H1 (cell line): ENCODE results near the gene RMDN2. TPM values are rescaled to one million over a fixed set of nuclear protein-coding genes. Genes with fewer than 3 reads are reported as not detected.

Experiments used
- CTCF ChIA-PET: fragments of 300-600 bp; sonication (Branson Sonifier 250); formaldehyde crosslinking; loops from one replicate; lab custom pipeline; 2021; ENCODE audit not compliant: partially characterized antibody; lab: Charles Lee
- POLR2A ChIA-PET: fragments of 300-600 bp; sonication (Branson Sonifier 250); formaldehyde crosslinking; loops from one replicate; lab custom pipeline; 2021; ENCODE audit warnings: inconsistent platforms; ENCODE audit not compliant: partially characterized antibody; lab: Charles Lee
- DNase-seq, 2 experiments: peaks; one replicate each; pipeline versions ENCODE4 v3.0.0 to v3.0.0-alpha.2; 2010 to 2022; ENCODE audit warnings: low spot score in 2 of 2, low read depth in 1 of 2, mixed read lengths in 1 of 2
- FAIRE-seq: peaks from 2 replicates; lab custom pipeline; 2011; peaks lifted over from hg19 to GRCh38; lab: Jason Lieb, UNC
- H2AFZ ChIP-seq: 2 replicates; pipeline ENCODE4 v1.8.1; 2012; ENCODE audit warnings: low read length, inconsistent platforms
- H2AK5ac ChIP-seq: 2 replicates; pipeline ENCODE4 v1.6.1; 2013; ENCODE audit warnings: low read depth, low read length
- H2BK120ac ChIP-seq: replicated peaks from 2 replicates; pipeline ENCODE3; 2013; ENCODE audit warnings: low read depth, low read length, inconsistent platforms
- H2BK12ac ChIP-seq: 2 replicates; pipeline ENCODE4 v1.6.1; 2013; ENCODE audit warnings: low read depth, low read length
- H2BK15ac ChIP-seq: 2 replicates; pipeline ENCODE4 v1.6.1; 2013; ENCODE audit warnings: low read length
- H2BK20ac ChIP-seq: 2 replicates; pipeline ENCODE4 v1.6.1; 2013; ENCODE audit warnings: low read length
- H2BK5ac ChIP-seq: 2 replicates; pipeline ENCODE4 v1.6.1; 2013; ENCODE audit warnings: low read depth, low read length
- H3K14ac ChIP-seq: 2 replicates; pipeline ENCODE4 v1.6.1; 2013; ENCODE audit warnings: inconsistent platforms; ENCODE audit not compliant: insufficient read length
- H3K18ac ChIP-seq: 2 replicates; pipeline ENCODE4 v1.6.1; 2013; ENCODE audit warnings: low read length; ENCODE audit errors: extremely low read depth
- H3K23ac ChIP-seq: 2 replicates; pipeline ENCODE4 v1.6.1; 2013; ENCODE audit warnings: inconsistent platforms; ENCODE audit not compliant: insufficient read length
- H3K23me2 ChIP-seq: 2 replicates; pipeline ENCODE4 v1.6.1; 2013; ENCODE audit warnings: low read depth, low read length
- H3K27ac ChIP-seq: 2 replicates; pipeline ENCODE4 v1.6.1; 2011; ENCODE audit warnings: low read depth, low read length, inconsistent platforms
- H3K27me3 ChIP-seq, 4 experiments: replicated peaks in 1 of 4; 1 replicate in 1 of 4; 2 replicates in 3 of 4; pipeline versions ENCODE4 v1.6.1 to v1.8.1; 2011 to 2013; ENCODE audit warnings: low read length in 3 of 4, mild to moderate bottlenecking in 3 of 4, inconsistent platforms in 2 of 4, mixed read lengths in 2 of 4, moderate library complexity in 1 of 4; ENCODE audit not compliant: control insufficient read depth in 3 of 4, insufficient read depth in 3 of 4; ENCODE audit errors: extremely low read depth in 1 of 4
- H3K36me3 ChIP-seq, 4 experiments: 2 replicates each; pipeline versions ENCODE4 v1.6.1 to v1.8.1; 2011 to 2013; ENCODE audit warnings: mild to moderate bottlenecking in 4 of 4, low read length in 3 of 4, moderate library complexity in 2 of 4, control low read depth in 1 of 4, inconsistent platforms in 1 of 4; ENCODE audit not compliant: insufficient read depth in 4 of 4, control insufficient read depth in 2 of 4
- H3K4ac ChIP-seq: replicated peaks from 2 replicates; pipeline ENCODE3; 2013; ENCODE audit warnings: low read length, low read depth, mixed read lengths, inconsistent platforms; ENCODE audit not compliant: insufficient read length
- H3K4me1 ChIP-seq, 4 experiments: replicated peaks in 1 of 4; 1 replicate in 1 of 4; 2 replicates in 3 of 4; pipeline versions ENCODE4 v1.6.1 to v1.8.1; 2011 to 2013; ENCODE audit warnings: low read length in 3 of 4, inconsistent platforms in 2 of 4, mixed read lengths in 1 of 4; ENCODE audit not compliant: insufficient read depth in 4 of 4, control insufficient read depth in 3 of 4
- H3K4me2 ChIP-seq, 2 experiments: 2 replicates each; pipeline versions ENCODE4 v1.6.1 to v1.8.1; 2011 to 2013; ENCODE audit warnings: low read depth in 2 of 2, low read length in 2 of 2, control low read depth in 1 of 2, inconsistent platforms in 1 of 2, mild to moderate bottlenecking in 1 of 2; ENCODE audit not compliant: insufficient read depth in 1 of 2
- H3K4me3 ChIP-seq, 4 experiments: fragments of 200-600, 300-600 bp in 1 of 4; sonication (generic), shearing (Covaris generic), sonication (Bioruptor Twin) in 1 of 4; 2 replicates each; pipeline versions ENCODE4 v1.5.1 to v1.8.1; 2011 to 2016; ENCODE audit warnings: low read length in 4 of 4, low read depth in 3 of 4, control low read depth in 2 of 4, inconsistent platforms in 2 of 4, mild to moderate bottlenecking in 2 of 4, mixed read lengths in 1 of 4, moderate library complexity in 1 of 4; ENCODE audit not compliant: insufficient read depth in 2 of 4; ENCODE audit errors: extremely low read depth in 1 of 4
- H3K56ac ChIP-seq: replicated peaks from 2 replicates; pipeline ENCODE3; 2013; ENCODE audit warnings: low read depth, mild to moderate bottlenecking, mixed read lengths, low read length, inconsistent platforms; ENCODE audit not compliant: insufficient read length
- H3K79me1 ChIP-seq: 2 replicates; pipeline ENCODE4 v1.6.1; 2013; ENCODE audit warnings: low read depth, low read length, control low read depth
- H3K79me2 ChIP-seq, 2 experiments: 2 replicates each; pipeline versions ENCODE4 v1.6.1 to v1.8.1; 2012 to 2013; ENCODE audit warnings: low read length in 2 of 2, mild to moderate bottlenecking in 2 of 2, inconsistent platforms in 1 of 2; ENCODE audit not compliant: insufficient read depth in 2 of 2, control insufficient read depth in 1 of 2
- H3K9ac ChIP-seq, 4 experiments: replicated peaks in 1 of 4; 1 replicate in 1 of 4; 2 replicates in 3 of 4; pipeline versions ENCODE4 v1.6.1 to v1.8.1; 2011 to 2013; ENCODE audit warnings: low read depth in 3 of 4, low read length in 3 of 4, control low read depth in 2 of 4, mild to moderate bottlenecking in 2 of 4, moderate library complexity in 2 of 4, inconsistent platforms in 1 of 4; ENCODE audit errors: extremely low read depth in 1 of 4
- H3K9me3 ChIP-seq, 2 experiments: 2 replicates each; pipeline versions ENCODE4 v1.6.1 to v1.8.1; 2012 to 2013; ENCODE audit warnings: mild to moderate bottlenecking in 2 of 2, moderate library complexity in 2 of 2, control low read depth in 1 of 2, inconsistent platforms in 1 of 2, low read depth in 1 of 2, low read length in 1 of 2, mixed read lengths in 1 of 2; ENCODE audit not compliant: insufficient read depth in 2 of 2
- H4K20me1 ChIP-seq, 2 experiments: replicated peaks in 1 of 2; 2 replicates each; pipeline versions ENCODE3 to v1.8.1; 2011 to 2013; ENCODE audit warnings: inconsistent platforms in 2 of 2, low read length in 2 of 2, mild to moderate bottlenecking in 1 of 2; ENCODE audit not compliant: insufficient read depth in 2 of 2, control insufficient read depth in 1 of 2
- H4K5ac ChIP-seq: 2 replicates; pipeline ENCODE4 v1.6.1; 2013; ENCODE audit warnings: low read length, low read depth, mixed read lengths, inconsistent platforms; ENCODE audit not compliant: insufficient read length
- H4K8ac ChIP-seq: 2 replicates; pipeline ENCODE4 v1.8.0; 2013; ENCODE audit warnings: mild to moderate bottlenecking, moderate library complexity, low read length, inconsistent platforms; ENCODE audit not compliant: insufficient read depth; ENCODE audit errors: extremely low read depth
- H4K91ac ChIP-seq: replicated peaks from 2 replicates; pipeline ENCODE3; 2013; ENCODE audit warnings: low read length, mixed read lengths, inconsistent platforms; ENCODE audit not compliant: insufficient read length
- KDM5A ChIP-seq: fragments of 200-600 bp; IDR thresholded peaks from 2 replicates; pipeline ENCODE4 v1.7.1; 2012; ENCODE audit warnings: mild to moderate bottlenecking, low read length, inconsistent platforms, mixed read lengths
- RAD21 ChIP-seq, 2 experiments: IDR thresholded peaks in 1 of 2; conservative IDR thresholded peaks in 1 of 2; 2 replicates each; pipeline ENCODE4 v1.6.1; 2011; ENCODE audit warnings: low read depth in 2 of 2, low read length in 2 of 2, improper control_type of control experiment in 1 of 2, inconsistent platforms in 1 of 2, mild to moderate bottlenecking in 1 of 2, moderate library complexity in 1 of 2
- TAF1 ChIP-seq: IDR thresholded peaks from 2 replicates; pipeline ENCODE4 v1.6.1; 2011; ENCODE audit warnings: mild to moderate bottlenecking, low read depth, low read length
- TAF7 ChIP-seq: optimal IDR thresholded peaks from 2 replicates; pipeline ENCODE3; 2011; ENCODE audit warnings: low read depth, mild to moderate bottlenecking, inconsistent platforms, low read length, moderate library complexity, borderline replicate concordance
- YY1 ChIP-seq: IDR thresholded peaks from 2 replicates; pipeline ENCODE4 v1.6.1; 2011; ENCODE audit warnings: low read depth, mild to moderate bottlenecking, low read length
- WGBS, 2 experiments: shearing (Covaris generic) in 1 of 2; methylation state at CpG; one replicate each; pipeline versions ENCODE4 v1.1.6 to v1.1.7; 2013 to 2015; ENCODE audit warnings: low lambda C conversion rate in 2 of 2, mixed read lengths in 2 of 2, inconsistent platforms in 1 of 2, low coverage in 1 of 2, missing lambda C conversion rate in 1 of 2; ENCODE audit not compliant: insufficient replicate concordance in 2 of 2, insufficient coverage in 1 of 2, insufficient read length in 1 of 2; ENCODE audit errors: extremely low coverage in 1 of 2, missing lambda C conversion rate in 1 of 2; 5-methylcytosine and 5-hydroxymethylcytosine counted together
- polyA plus RNA-seq, 7 experiments: library from polyadenylated mRNA; depleted of rRNA in 3 of 7; stranded (reverse) in 5 of 7; unstranded in 2 of 7; fragments of >200 nt in 5 of 7; fragments of 200-250 nt in 2 of 7; gene quantifications; 1 replicate in 5 of 7; 2 replicates in 1 of 7; 4 replicates in 1 of 7; pipeline versions ENCODE4 v1.2.1 to v1.2.3, GENCODE V29; 2011 to 2013; ENCODE audit warnings: missing spikeins in 2 of 7, mixed read lengths in 2 of 7
- total RNA-seq: library from RNA; stranded (reverse); fragmentation: NEBNext Ultra II Directional; extraction: Animal tissue kit (Norgen Biotek cat#: 25700); gene quantifications from 2 replicates; pipeline ENCODE4 v1.2.1, GENCODE V29; 2021
- TF ChIP-seq, protein P1 (sequence below), 3 experiments: IDR thresholded peaks; 1 replicate in 2 of 3; 2 replicates in 1 of 3; pipeline versions ENCODE4 v1.5.1 to v1.6.1; 2011; ENCODE audit warnings: low read length in 3 of 3, mild to moderate bottlenecking in 3 of 3, inconsistent platforms in 2 of 3, low read depth in 1 of 3, moderate library complexity in 1 of 3; ENCODE audit not compliant: insufficient read depth in 1 of 3; ENCODE audit errors: control extremely low read depth in 1 of 3

The RMDN2 gene
- total and polyA plus RNA-seq, 2 of the 8 experiments (the other 6 are each of a cell fraction or from before 2014, with no cell fraction given) = 0.53 to 3.0 TPM

DNA sequence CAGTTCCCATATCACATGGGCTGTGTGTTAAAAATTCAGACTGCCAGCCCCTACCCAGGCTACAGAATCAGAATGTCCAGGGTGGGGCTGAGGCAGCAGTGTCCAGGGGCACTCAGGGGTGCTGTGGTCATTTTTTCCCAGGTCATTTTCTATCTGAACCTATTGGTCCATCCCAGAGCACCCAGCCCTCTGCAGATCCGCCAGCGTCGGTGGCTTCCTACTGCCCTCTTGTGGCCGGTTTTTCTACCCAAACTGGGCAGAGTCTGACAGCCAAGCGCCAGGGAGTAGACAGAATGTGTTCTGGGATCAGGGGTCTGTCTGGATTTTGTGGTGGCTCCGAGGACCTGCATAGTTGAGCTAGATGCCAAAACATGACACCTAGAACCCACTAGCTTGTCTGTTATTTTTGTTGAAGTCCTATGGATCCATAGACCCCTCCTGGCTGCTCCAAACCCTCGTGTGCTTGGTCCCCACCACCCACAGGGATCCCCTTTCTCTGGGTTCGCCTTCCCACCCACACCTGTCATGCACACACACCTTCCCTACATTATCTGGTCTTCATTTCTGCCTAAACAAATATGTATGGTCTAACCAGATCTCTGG lies 34.1 kb upstream of the RMDN2 start:
- H2BK20ac ChIP-seq = no peak overlapping the region
- H3K4ac ChIP-seq = no peak overlapping the region
- FAIRE-seq (no peak), DNase-seq (peak; percentile 23 to 88)
- H3K14ac ChIP-seq = no peak overlapping the region
- H3K23ac ChIP-seq = no peak overlapping the region
- H2BK5ac ChIP-seq = no peak overlapping the region
- H3K79me2 ChIP-seq = no peaks in the 10 kb centered on the region
- H4K8ac ChIP-seq = no peak overlapping the region; the same call in 1 of the 2 replicates
- peaks cover 1% of the 10 kb centered on the region; the same call in 1 of the 2 replicates for H3K23me2 ChIP-seq
- ChIA-PET CTCF (interaction anchor here (0.6 to 7.6 kb wide), 18 partner anchors 10 to 514 kb away, joined by 3 to 91 read pairs (median 4); no protein-coding TSS in a partner anchor), POLR2A (no interaction called here)
- no peaks in the 10 kb centered on the region for H3K9me3 ChIP-seq
- no peak overlapping the region for H4K5ac ChIP-seq
- no peak overlapping the region for H3K18ac ChIP-seq
- H3K27me3 ChIP-seq = no peaks in the 10 kb centered on the region
- H3K36me3 ChIP-seq = no peaks in the 10 kb centered on the region
- H2AFZ ChIP-seq = no peak overlapping the region
- no peaks in the 10 kb centered on the region for H3K79me1 ChIP-seq
- H2AK5ac ChIP-seq = no peak overlapping the region
- peaks cover 0 to 3% (median under 1%) of the 10 kb centered on the region in 4 experiments; a peak in 3 of 7 replicates for H3K4me1 ChIP-seq
- no peak overlapping the region for H3K9ac ChIP-seq
- no peaks in the 10 kb centered on the region for H4K20me1 ChIP-seq
- H2BK12ac ChIP-seq = no peak overlapping the region
- no peak overlapping the region for H2BK120ac ChIP-seq
- 0 out of 2 replicates have a peak overlapping the region, but pooled peaks have one; percentile 8 for H2BK15ac ChIP-seq
- WGBS, 2 experiments = 24% methylated on average over 8 of the region's 8 CpGs; no CpG with 5 or more reads in 1 of the 2 experiments
- no peak overlapping the region for H3K4me2 ChIP-seq
- H4K91ac ChIP-seq = no peak overlapping the region
- no peak overlapping the region for H3K56ac ChIP-seq
- no peak overlapping the region for H3K4me3 ChIP-seq
- no peak overlapping the region for H3K27ac ChIP-seq
- TF ChIP-seq TAF7 (peak; percentile 39), KDM5A (no peak), TAF1 (no peak), YY1 (0 out of 2 replicates have a peak, but pooled peaks have one; percentile 35), RAD21 (IDR thresholded peaks at IDR 0.05 in 1 of 2, conservative IDR thresholded peaks at IDR 0.05 in 1 of 2; ENCODE audit: low read depth in 2 of 2, low read length in 2 of 2) (peak; percentile 86 to 93)
- TF ChIP-seq, protein P1, sequence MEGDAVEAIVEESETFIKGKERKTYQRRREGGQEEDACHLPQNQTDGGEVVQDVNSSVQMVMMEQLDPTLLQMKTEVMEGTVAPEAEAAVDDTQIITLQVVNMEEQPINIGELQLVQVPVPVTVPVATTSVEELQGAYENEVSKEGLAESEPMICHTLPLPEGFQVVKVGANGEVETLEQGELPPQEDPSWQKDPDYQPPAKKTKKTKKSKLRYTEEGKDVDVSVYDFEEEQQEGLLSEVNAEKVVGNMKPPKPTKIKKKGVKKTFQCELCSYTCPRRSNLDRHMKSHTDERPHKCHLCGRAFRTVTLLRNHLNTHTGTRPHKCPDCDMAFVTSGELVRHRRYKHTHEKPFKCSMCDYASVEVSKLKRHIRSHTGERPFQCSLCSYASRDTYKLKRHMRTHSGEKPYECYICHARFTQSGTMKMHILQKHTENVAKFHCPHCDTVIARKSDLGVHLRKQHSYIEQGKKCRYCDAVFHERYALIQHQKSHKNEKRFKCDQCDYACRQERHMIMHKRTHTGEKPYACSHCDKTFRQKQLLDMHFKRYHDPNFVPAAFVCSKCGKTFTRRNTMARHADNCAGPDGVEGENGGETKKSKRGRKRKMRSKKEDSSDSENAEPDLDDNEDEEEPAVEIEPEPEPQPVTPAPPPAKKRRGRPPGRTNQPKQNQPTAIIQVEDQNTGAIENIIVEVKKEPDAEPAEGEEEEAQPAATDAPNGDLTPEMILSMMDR (IDR thresholded peaks at IDR 0.05; ENCODE audit: control extremely low read depth in 1 of 3, insufficient read depth in 1 of 3, low read depth in 1 of 3, low read length in 3 of 3) = peak; percentile 78 to 89 (median 85)
